Measurements from ENCODE around the gene RFTN1. TPM values are rescaled to one million over a fixed set of nuclear protein-coding genes. Genes with fewer than 3 reads are reported as not detected.

The RFTN1 gene
- total RNA-seq, 1 donor from 2014 or later: 84.1 TPM

- H3K4me1 Mint-ChIP-seq (ENCODE audit: unreplicated experiment): peaks cover 23% of the 10 kb centered on the region
- no peak overlapping the region for H3K4me3 Mint-ChIP-seq (ENCODE audit: unreplicated experiment)
- no peaks in the 10 kb centered on the region for H3K9me3 Mint-ChIP-seq (ENCODE audit: unreplicated experiment)
- DNase-seq (ENCODE audit: extremely low spot score, unreplicated experiment): no peak
- TF ChIP-seq CTCF (IDR thresholded peaks at IDR 0.05): no peak
- peaks cover 34% of the 10 kb centered on the region for H3K36me3 Mint-ChIP-seq (ENCODE audit: unreplicated experiment)
- no peaks in the 10 kb centered on the region for H3K27me3 Mint-ChIP-seq (ENCODE audit: unreplicated experiment)
- no peak overlapping the region for H3K27ac Mint-ChIP-seq (ENCODE audit: unreplicated experiment)
These were observed 12.1 kb downstream of the RFTN1 start for GRCh38 chr3:16501376-16501775.

- no peak for DNase-seq (ENCODE audit: extremely low spot score, unreplicated experiment)
- no peak overlapping the region for H3K4me3 Mint-ChIP-seq (ENCODE audit: unreplicated experiment)
- no peaks in the 10 kb centered on the region for H3K9me3 Mint-ChIP-seq (ENCODE audit: unreplicated experiment)
- H3K4me1 Mint-ChIP-seq (ENCODE audit: unreplicated experiment): peaks cover 23% of the 10 kb centered on the region
- no peak for TF ChIP-seq CTCF (IDR thresholded peaks at IDR 0.05)
- no peak overlapping the region for H3K27ac Mint-ChIP-seq (ENCODE audit: unreplicated experiment)
- no peaks in the 10 kb centered on the region for H3K27me3 Mint-ChIP-seq (ENCODE audit: unreplicated experiment)
- peaks cover 36% of the 10 kb centered on the region for H3K36me3 Mint-ChIP-seq (ENCODE audit: unreplicated experiment)
These were observed 12.6 kb downstream of the RFTN1 start for GRCh38 chr3:16500911-16501310.

- H3K36me3 Mint-ChIP-seq (ENCODE audit: unreplicated experiment): peaks cover 28% of the 10 kb centered on the region
- no peaks in the 10 kb centered on the region for H3K9me3 Mint-ChIP-seq (ENCODE audit: unreplicated experiment)
- no peak for DNase-seq (ENCODE audit: extremely low spot score, unreplicated experiment)
- no peak overlapping the region for H3K4me3 Mint-ChIP-seq (ENCODE audit: unreplicated experiment)
- H3K27ac Mint-ChIP-seq (ENCODE audit: unreplicated experiment): no peak overlapping the region
- no peak for TF ChIP-seq CTCF (IDR thresholded peaks at IDR 0.05)
- peaks cover 25% of the 10 kb centered on the region for H3K4me1 Mint-ChIP-seq (ENCODE audit: unreplicated experiment)
- H3K27me3 Mint-ChIP-seq (ENCODE audit: unreplicated experiment): no peaks in the 10 kb centered on the region
These were observed 13.4 kb downstream of the RFTN1 start for GRCh38 chr3:16500093-16500492.

GRCh38 chr3:16499351-16499750 lies 14.1 kb downstream of the RFTN1 start:
- peaks cover 26% of the 10 kb centered on the region for H3K4me1 Mint-ChIP-seq (ENCODE audit: unreplicated experiment)
- H3K27ac Mint-ChIP-seq (ENCODE audit: unreplicated experiment): no peak overlapping the region
- H3K4me3 Mint-ChIP-seq (ENCODE audit: unreplicated experiment): no peak overlapping the region
- no peak for TF ChIP-seq CTCF (IDR thresholded peaks at IDR 0.05)
- peaks cover 24% of the 10 kb centered on the region for H3K36me3 Mint-ChIP-seq (ENCODE audit: unreplicated experiment)
- H3K9me3 Mint-ChIP-seq (ENCODE audit: unreplicated experiment): no peaks in the 10 kb centered on the region
- no peak for DNase-seq (ENCODE audit: extremely low spot score, unreplicated experiment)
- H3K27me3 Mint-ChIP-seq (ENCODE audit: unreplicated experiment): no peaks in the 10 kb centered on the region

- H3K4me3 Mint-ChIP-seq (ENCODE audit: unreplicated experiment): no peak overlapping the region
- H3K9me3 Mint-ChIP-seq (ENCODE audit: unreplicated experiment): no peaks in the 10 kb centered on the region
- peak overlapping the region; percentile 17 for H3K27ac Mint-ChIP-seq (ENCODE audit: unreplicated experiment)
- peaks cover 22% of the 10 kb centered on the region for H3K4me1 Mint-ChIP-seq (ENCODE audit: unreplicated experiment)
- no peak for TF ChIP-seq CTCF (IDR thresholded peaks at IDR 0.05)
- DNase-seq (ENCODE audit: extremely low spot score, unreplicated experiment): no peak
- H3K27me3 Mint-ChIP-seq (ENCODE audit: unreplicated experiment): no peaks in the 10 kb centered on the region
- H3K36me3 Mint-ChIP-seq (ENCODE audit: unreplicated experiment): peaks cover 24% of the 10 kb centered on the region
These were observed 15.2 kb downstream of the RFTN1 start for GRCh38 chr3:16498130-16498890.

Measured in osteocyte (in vitro differentiated cells).